K562 (cell line): ENCODE data around the gene ABCC10. TPM values are rescaled to one million over a fixed set of nuclear protein-coding genes. Genes with fewer than 3 reads are reported as not detected.
A peak's percentile ranks its signal among the peaks of the same experiment; 100 is the strongest.

ENCODE experiments used
- AFF1 ChIP-seq, 2 experiments: fragments of 450-650 bp; IDR thresholded peaks; 2 replicates each; pipeline ENCODE4 v1.6.1; 2018; ENCODE audit warnings: mild to moderate bottlenecking in 2 of 2, low read depth in 1 of 2; ENCODE audit not compliant: partially characterized antibody in 2 of 2
- ATF1 ChIP-seq, 2 experiments: fragments of 450-650 bp in 1 of 2; IDR thresholded peaks; 2 replicates each; pipeline ENCODE4 v1.6.1; 2016; ENCODE audit warnings: missing compliant biosample characterization in 1 of 2, missing genetic modification characterization in 1 of 2
- BRCA1 ChIP-seq, 2 experiments: fragments of 450-650 bp in 1 of 2; sonication (generic) in 1 of 2; formaldehyde crosslinking in 1 of 2; IDR thresholded peaks; 2 replicates each; pipeline versions ENCODE4 v1.5.0 to v1.6.1; 2017 to 2020; ENCODE audit warnings: mild to moderate bottlenecking in 1 of 2, missing genetic modification reagents in 1 of 2
- EWSR1 ChIP-seq: fragments of 450-650 bp; IDR thresholded peaks from 2 replicates; pipeline ENCODE4 v1.6.1; 2018; ENCODE audit warnings: borderline replicate concordance, mild to moderate bottlenecking, low read depth, moderate library complexity; ENCODE audit not compliant: partially characterized antibody
- HNRNPL ChIP-seq: fragments of 200-400 bp; formaldehyde crosslinking; IDR thresholded peaks from 2 replicates; pipeline ENCODE4 v1.6.1; 2017; ENCODE audit warnings: low read depth, mild to moderate bottlenecking, low read length
- MGA ChIP-seq: fragments of 450-650 bp; IDR thresholded peaks from 2 replicates; pipeline ENCODE4 v1.6.1; 2016; ENCODE audit warnings: mild to moderate bottlenecking, moderate library complexity
- MLLT1 ChIP-seq, 2 experiments: fragments of 450-650 bp; IDR thresholded peaks; 2 replicates each; pipeline ENCODE4 v1.6.1; 2016
- SMARCC2 ChIP-seq: fragments of 450-650 bp; IDR thresholded peaks from 2 replicates; pipeline ENCODE4 v1.6.1; 2017; ENCODE audit warnings: antibody characterized with exemption, moderate library complexity, mild to moderate bottlenecking, low read depth
- ZNF23 ChIP-seq: fragments of 250-450 bp; sonication (Bioruptor Pico); IDR thresholded peaks from 2 replicates; pipeline ENCODE4 v1.4.0; 2020; ENCODE audit warnings: mild to moderate bottlenecking
- ZNF717 ChIP-seq: fragments of 250-450 bp; sonication (Bioruptor Pico); IDR thresholded peaks from 2 replicates; pipeline ENCODE4 v1.5.0; 2021
- polyA plus RNA-seq, 8 experiments: library from polyadenylated mRNA; depleted of rRNA in 4 of 8; stranded (reverse) in 5 of 8; unstranded in 3 of 8; fragments of >200 nt; fragmentation: Nextera tagmentation in 2 of 8; fragmentation: Illumina TruSeq in 1 of 8; extraction: Ambion mirVana in 2 of 8; extraction: Trizol in 1 of 8; gene quantifications; 2 replicates each; pipeline versions ENCODE4 v1.2.1 to v1.2.3, GENCODE V29; 2011 to 2014; ENCODE audit warnings: inconsistent platforms in 1 of 8, missing spikeins in 1 of 8
- total RNA-seq, 7 experiments: library from RNA; depleted of rRNA in 6 of 7; stranded (reverse); fragments of >200 nt in 6 of 7; fragmentation: Illumina TruSeq in 2 of 7; extraction: Trizol in 2 of 7; gene quantifications; 2 replicates each; pipeline versions ENCODE4 v1.2.1 to v1.2.3, GENCODE V29; 2011 to 2021; ENCODE audit warnings: low replicate concordance in 1 of 7

ABCC10 gene
- total and polyA plus RNA-seq, 9 of the 15 experiments (the other 6 are each of a cell fraction or from before 2014, with no cell fraction given): 2.4 to 29.1 (median 13.7) TPM

- TF ChIP-seq MGA (peak; percentile 77; the same call in 1 of the 2 replicates), ATF1 (CRISPR knock-in tag; IDR thresholded peaks at IDR 0.05) (no peak), ATF1 (tag; IDR thresholded peaks at IDR 0.05) (peak; percentile 90), BRCA1 (IDR thresholded peaks at IDR 0.05) (no peak), BRCA1 (CRISPR knock-in tag; IDR thresholded peaks at IDR 0.05) (no peak), ZNF717 (CRISPR knock-in tag) (no peak), AFF1 (IDR thresholded peaks at IDR 0.05; ENCODE audit: low read depth in 1 of 2, partially characterized antibody in 2 of 2) (no peak), HNRNPL (no peak), MLLT1 (IDR thresholded peaks at IDR 0.05) (peak in 1 of 2 experiments; percentile 75; a peak in 2 of 4 replicates), ZNF23 (no peak), EWSR1 (no peak), SMARCC2 (no peak)
Measured at GRCh38 chr6:43426928-43427405, 374 bp upstream of the ABCC10 start (continued).
